ENCODE data around the gene KNOP1. TPM values are rescaled to one million over a fixed set of nuclear protein-coding genes. Genes with fewer than 3 reads are reported as not detected.
A peak's percentile ranks its signal among the peaks of the same experiment; 100 is the strongest.
"Not testable (repeated sequence)": the region's sequence is repeated elsewhere in the genome, so short reads cannot be mapped to it uniquely, and the experiment has no call there.

The KNOP1 gene
- total RNA-seq, 1 experiment from 2014 or later = 93.9 TPM

DNA sequence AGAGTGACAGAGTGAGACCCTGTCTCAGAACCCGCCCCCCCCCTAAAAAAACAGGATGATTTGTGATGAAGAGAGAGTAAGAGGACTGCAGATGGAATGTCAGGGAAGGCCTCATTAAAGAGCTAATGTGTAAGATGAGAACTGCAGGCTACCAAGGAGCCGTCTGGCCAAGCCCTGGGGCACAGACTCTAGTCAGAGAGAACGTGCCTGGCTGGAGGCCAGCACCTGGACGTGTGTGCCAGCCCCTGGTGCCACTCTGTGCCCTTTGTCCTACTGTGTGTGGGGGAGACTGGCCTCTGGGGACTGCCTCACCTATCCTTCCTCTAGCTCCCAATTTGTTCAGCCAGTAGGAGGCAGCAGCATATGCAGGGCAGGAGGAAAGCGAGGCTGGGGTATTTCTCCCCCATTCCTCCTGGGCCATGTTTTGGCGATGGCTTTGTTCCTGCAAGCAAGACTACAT is 37.1 kb downstream of the KNOP1 start:
- H3K79me2 ChIP-seq (ENCODE audit: insufficient read depth, low read length) = no peaks in the 10 kb centered on the region
- H3T11ph ChIP-seq (ENCODE audit: low read length) = no peak overlapping the region
- H3K79me1 ChIP-seq (ENCODE audit: insufficient read depth, low read depth, low read length, poor library complexity, severe bottlenecking) = no peaks in the 10 kb centered on the region
- no peak overlapping the region for H3K4me2 ChIP-seq (ENCODE audit: insufficient read depth, insufficient read length, low read length)
- H2BK120ac ChIP-seq (ENCODE audit: low read depth, low read length, poor library complexity, severe bottlenecking) = no peak overlapping the region
- H3K23ac ChIP-seq (ENCODE audit: insufficient read length, low read depth, low read length) = no peak overlapping the region
- TF ChIP-seq, protein P1, sequence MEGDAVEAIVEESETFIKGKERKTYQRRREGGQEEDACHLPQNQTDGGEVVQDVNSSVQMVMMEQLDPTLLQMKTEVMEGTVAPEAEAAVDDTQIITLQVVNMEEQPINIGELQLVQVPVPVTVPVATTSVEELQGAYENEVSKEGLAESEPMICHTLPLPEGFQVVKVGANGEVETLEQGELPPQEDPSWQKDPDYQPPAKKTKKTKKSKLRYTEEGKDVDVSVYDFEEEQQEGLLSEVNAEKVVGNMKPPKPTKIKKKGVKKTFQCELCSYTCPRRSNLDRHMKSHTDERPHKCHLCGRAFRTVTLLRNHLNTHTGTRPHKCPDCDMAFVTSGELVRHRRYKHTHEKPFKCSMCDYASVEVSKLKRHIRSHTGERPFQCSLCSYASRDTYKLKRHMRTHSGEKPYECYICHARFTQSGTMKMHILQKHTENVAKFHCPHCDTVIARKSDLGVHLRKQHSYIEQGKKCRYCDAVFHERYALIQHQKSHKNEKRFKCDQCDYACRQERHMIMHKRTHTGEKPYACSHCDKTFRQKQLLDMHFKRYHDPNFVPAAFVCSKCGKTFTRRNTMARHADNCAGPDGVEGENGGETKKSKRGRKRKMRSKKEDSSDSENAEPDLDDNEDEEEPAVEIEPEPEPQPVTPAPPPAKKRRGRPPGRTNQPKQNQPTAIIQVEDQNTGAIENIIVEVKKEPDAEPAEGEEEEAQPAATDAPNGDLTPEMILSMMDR (conservative IDR thresholded peaks at IDR 0.05) = peak; percentile 56
- H4K5ac ChIP-seq (ENCODE audit: insufficient read length, low read depth, low read length) = no peak overlapping the region
- no peak overlapping the region for H3K27ac ChIP-seq (ENCODE audit: insufficient read length, low read depth, low read length)
- H4K91ac ChIP-seq (ENCODE audit: insufficient read length, low read depth, low read length) = no peak overlapping the region
- no CpG with 5 or more reads among the region's 6 CpGs for WGBS (ENCODE audit: extremely low coverage, insufficient read length, low lambda C conversion rate)
- no peak overlapping the region for H2BK5ac ChIP-seq (ENCODE audit: insufficient read length, low read length)
- peaks cover 25 to 43% (median 35%) of the 10 kb centered on the region in 3 experiments for H3K36me3 Mint-ChIP-seq (ENCODE audit: insufficient read depth in 1 of 3, low read depth in 3 of 3)
- no peaks in the 10 kb centered on the region for H3K27me3 ChIP-seq (ENCODE audit: insufficient read depth, low read length)
- H3K27me3 Mint-ChIP-seq (ENCODE audit: low read depth) = no peaks in the 10 kb centered on the region
- no peaks in the 10 kb centered on the region for H3K4me1 ChIP-seq (ENCODE audit: insufficient read depth, low read length)
- no peaks in the 10 kb centered on the region for H4K20me1 ChIP-seq (ENCODE audit: control insufficient read depth, insufficient read depth, insufficient read length)
- H2AK5ac ChIP-seq (ENCODE audit: insufficient read length, low read length) = no peak overlapping the region
- H2BK12ac ChIP-seq (ENCODE audit: insufficient read length, low read depth, low read length) = no peak overlapping the region
- peak overlapping the region in 1 of 3 experiments; percentile 73; a peak in 1 of 7 replicates for H3K27ac Mint-ChIP-seq
- H3K4me1 Mint-ChIP-seq = no peaks in the 10 kb centered on the region; a peak in 1 of 4 replicates
- H3K4me3 Mint-ChIP-seq = no peak overlapping the region
- no peak overlapping the region for H3K56ac ChIP-seq (ENCODE audit: insufficient read length, low read depth, low read length)
- no peak overlapping the region for H3K4ac ChIP-seq (ENCODE audit: low read depth, low read length)
- H3K14ac ChIP-seq (ENCODE audit: insufficient read depth, low read length) = no peak overlapping the region
- H2BK15ac ChIP-seq (ENCODE audit: low read depth, low read length) = no peak overlapping the region
- no peak overlapping the region for H4K8ac ChIP-seq (replicated peaks; ENCODE audit: insufficient read length, low read depth, low read length)
- no peaks in the 10 kb centered on the region for H3K23me2 ChIP-seq (ENCODE audit: insufficient read length, low read depth, low read length, poor library complexity, severe bottlenecking)
- H3K9ac ChIP-seq (ENCODE audit: extremely low read depth, insufficient read length, low read length) = no peak overlapping the region
- H3K9me3 ChIP-seq (ENCODE audit: control insufficient read depth, low read depth, low read length) = no peaks in the 10 kb centered on the region
- no peak overlapping the region for H3K18ac ChIP-seq (ENCODE audit: insufficient read length, low read depth, low read length)
- H2AFZ ChIP-seq (ENCODE audit: low read length) = no peak overlapping the region
- DNase-seq = no peak
- no peak overlapping the region for H2BK20ac ChIP-seq (ENCODE audit: low read depth, low read length, poor library complexity, severe bottlenecking)
- peaks cover 1 to 7% of the 10 kb centered on the region in 2 experiments; a peak in 3 of 5 replicates for H3K9me3 Mint-ChIP-seq

DNA sequence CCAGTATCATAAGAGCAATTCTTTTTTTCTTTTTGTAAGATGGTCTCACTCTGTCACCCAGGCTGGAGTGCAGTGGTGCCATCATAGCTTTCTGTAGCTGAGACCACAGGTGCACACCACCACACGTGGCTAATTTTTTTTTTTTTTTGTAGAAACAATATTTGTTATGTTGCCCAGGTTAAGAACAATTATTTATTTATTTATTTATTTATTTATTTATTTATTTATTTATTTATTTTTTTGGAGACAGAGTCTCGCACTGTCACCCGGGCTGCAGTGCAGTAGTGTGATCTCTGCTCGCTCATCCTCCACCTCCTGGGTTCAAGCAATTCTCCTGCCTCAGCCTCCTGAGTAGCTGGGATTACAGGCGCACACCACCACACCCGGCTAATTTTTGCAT is 38.7 kb downstream of the KNOP1 start:
- not testable (repeated sequence) for H3K9me3 Mint-ChIP-seq; H4K91ac ChIP-seq (ENCODE audit: insufficient read length, low read depth, low read length); H3K23me2 ChIP-seq (ENCODE audit: insufficient read length, low read depth, low read length, poor library complexity, severe bottlenecking); H3K14ac ChIP-seq (ENCODE audit: insufficient read depth, low read length); H3T11ph ChIP-seq (ENCODE audit: low read length); H3K27ac Mint-ChIP-seq; H3K9me3 ChIP-seq (ENCODE audit: control insufficient read depth, low read depth, low read length); H2AFZ ChIP-seq (ENCODE audit: low read length); H3K79me2 ChIP-seq (ENCODE audit: insufficient read depth, low read length); H2BK20ac ChIP-seq (ENCODE audit: low read depth, low read length, poor library complexity, severe bottlenecking); H3K4me1 Mint-ChIP-seq; H3K27ac ChIP-seq (ENCODE audit: insufficient read length, low read depth, low read length); H2BK5ac ChIP-seq (ENCODE audit: insufficient read length, low read length); H2BK15ac ChIP-seq (ENCODE audit: low read depth, low read length); H3K18ac ChIP-seq (ENCODE audit: insufficient read length, low read depth, low read length); H4K8ac ChIP-seq (replicated peaks; ENCODE audit: insufficient read length, low read depth, low read length); H3K27me3 Mint-ChIP-seq (ENCODE audit: low read depth); H3K4me2 ChIP-seq (ENCODE audit: insufficient read depth, insufficient read length, low read length); H2AK5ac ChIP-seq (ENCODE audit: insufficient read length, low read length); H3K4ac ChIP-seq (ENCODE audit: low read depth, low read length); H3K9ac ChIP-seq (ENCODE audit: extremely low read depth, insufficient read length, low read length); H3K27me3 ChIP-seq (ENCODE audit: insufficient read depth, low read length); H3K4me3 Mint-ChIP-seq; H4K20me1 ChIP-seq (ENCODE audit: control insufficient read depth, insufficient read depth, insufficient read length); H2BK12ac ChIP-seq (ENCODE audit: insufficient read length, low read depth, low read length); H4K5ac ChIP-seq (ENCODE audit: insufficient read length, low read depth, low read length); H3K79me1 ChIP-seq (ENCODE audit: insufficient read depth, low read depth, low read length, poor library complexity, severe bottlenecking); H3K23ac ChIP-seq (ENCODE audit: insufficient read length, low read depth, low read length); DNase-seq; H3K56ac ChIP-seq (ENCODE audit: insufficient read length, low read depth, low read length); H2BK120ac ChIP-seq (ENCODE audit: low read depth, low read length, poor library complexity, severe bottlenecking); H3K4me1 ChIP-seq (ENCODE audit: insufficient read depth, low read length)
- no CpG with 5 or more reads among the region's 6 CpGs for WGBS (ENCODE audit: extremely low coverage, insufficient read length, low lambda C conversion rate)
- H3K36me3 Mint-ChIP-seq (ENCODE audit: insufficient read depth in 1 of 3, low read depth in 3 of 3) = peaks cover 16 to 35% (median 21%) of the 10 kb centered on the region in 3 experiments
